ENCODE measurements around the gene MACROH2A1.

MACROH2A1 gene

DNA sequence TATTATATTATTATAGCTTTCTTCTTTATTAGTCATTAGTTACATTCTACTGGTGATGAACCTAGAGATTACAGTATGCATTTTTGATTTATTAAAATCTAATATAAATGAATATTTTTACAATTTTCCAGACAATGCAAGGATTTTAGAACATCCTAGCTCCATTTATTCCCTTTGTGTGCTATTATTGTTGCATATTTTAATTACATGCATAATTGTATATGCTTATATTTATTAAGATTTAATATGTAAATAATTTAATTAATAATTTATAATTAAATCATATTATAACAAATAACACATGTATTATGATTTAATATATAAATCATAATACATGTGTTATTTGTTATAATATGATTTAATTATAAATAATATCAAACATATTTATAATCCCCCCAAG, 23.4 kb upstream of the MACROH2A1 start:
- TF ChIP-seq, protein P1, sequence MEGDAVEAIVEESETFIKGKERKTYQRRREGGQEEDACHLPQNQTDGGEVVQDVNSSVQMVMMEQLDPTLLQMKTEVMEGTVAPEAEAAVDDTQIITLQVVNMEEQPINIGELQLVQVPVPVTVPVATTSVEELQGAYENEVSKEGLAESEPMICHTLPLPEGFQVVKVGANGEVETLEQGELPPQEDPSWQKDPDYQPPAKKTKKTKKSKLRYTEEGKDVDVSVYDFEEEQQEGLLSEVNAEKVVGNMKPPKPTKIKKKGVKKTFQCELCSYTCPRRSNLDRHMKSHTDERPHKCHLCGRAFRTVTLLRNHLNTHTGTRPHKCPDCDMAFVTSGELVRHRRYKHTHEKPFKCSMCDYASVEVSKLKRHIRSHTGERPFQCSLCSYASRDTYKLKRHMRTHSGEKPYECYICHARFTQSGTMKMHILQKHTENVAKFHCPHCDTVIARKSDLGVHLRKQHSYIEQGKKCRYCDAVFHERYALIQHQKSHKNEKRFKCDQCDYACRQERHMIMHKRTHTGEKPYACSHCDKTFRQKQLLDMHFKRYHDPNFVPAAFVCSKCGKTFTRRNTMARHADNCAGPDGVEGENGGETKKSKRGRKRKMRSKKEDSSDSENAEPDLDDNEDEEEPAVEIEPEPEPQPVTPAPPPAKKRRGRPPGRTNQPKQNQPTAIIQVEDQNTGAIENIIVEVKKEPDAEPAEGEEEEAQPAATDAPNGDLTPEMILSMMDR (IDR thresholded peaks at IDR 0.05; ENCODE audit: poor library complexity, severe bottlenecking), result no peak
- H3K27ac ChIP-seq (ENCODE audit: poor library complexity, severe bottlenecking), result no peak overlapping the region

DNA sequence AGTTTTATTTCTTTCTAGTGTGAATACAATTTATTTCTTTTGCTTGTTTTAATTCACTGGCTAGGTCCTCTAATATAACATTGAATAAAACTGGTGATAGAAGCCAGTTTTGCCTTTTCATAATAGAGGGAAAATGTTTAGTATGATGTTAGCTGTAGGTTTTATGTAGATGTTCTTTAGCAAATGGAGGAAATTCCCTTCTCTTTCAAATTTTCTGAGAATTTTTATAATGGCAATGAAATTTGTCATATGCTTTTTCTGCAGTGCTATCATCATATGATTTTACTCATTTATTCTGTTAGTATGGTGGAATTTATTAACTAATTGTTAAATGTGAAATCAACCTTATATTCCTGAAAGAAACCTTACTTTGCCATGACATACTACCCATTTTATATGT, 18.1 kb upstream of the MACROH2A1 start:
- DNase-seq (ENCODE audit: low spot score) (no peak), ATAC-seq (ENCODE audit: low read depth) (no peak)
- Histone ChIP-seq H3K4me3 (ENCODE audit: severe bottlenecking) (no peak overlapping the region), H3K36me3 (ENCODE audit: low read depth) (no peaks in the 10 kb centered on the region), H3K27ac (ENCODE audit: poor library complexity, severe bottlenecking) (no peak overlapping the region), H3K27me3 (ENCODE audit: insufficient read depth, poor library complexity, severe bottlenecking) (peaks cover 31% of the 10 kb centered on the region), H3K4me1 (ENCODE audit: insufficient read depth, poor library complexity, severe bottlenecking) (no peaks in the 10 kb centered on the region), H3K9me3 (ENCODE audit: severe bottlenecking) (no peaks in the 10 kb centered on the region)
- TF ChIP-seq, protein P1 (IDR thresholded peaks at IDR 0.05; ENCODE audit: poor library complexity, severe bottlenecking), result no peak

More for the DNA sequence above, 23.4 kb upstream of the MACROH2A1 start:
- DNase-seq (ENCODE audit: low spot score), result no peak
- Histone ChIP-seq H3K4me1 (ENCODE audit: insufficient read depth, poor library complexity, severe bottlenecking) (no peaks in the 10 kb centered on the region), H3K36me3 (ENCODE audit: low read depth) (no peaks in the 10 kb centered on the region), H3K4me3 (ENCODE audit: severe bottlenecking) (no peak overlapping the region), H3K27me3 (ENCODE audit: insufficient read depth, poor library complexity, severe bottlenecking) (peaks cover 17% of the 10 kb centered on the region), H3K9me3 (ENCODE audit: severe bottlenecking) (no peaks in the 10 kb centered on the region)
- no peak for ATAC-seq (ENCODE audit: low read depth)

DNA sequence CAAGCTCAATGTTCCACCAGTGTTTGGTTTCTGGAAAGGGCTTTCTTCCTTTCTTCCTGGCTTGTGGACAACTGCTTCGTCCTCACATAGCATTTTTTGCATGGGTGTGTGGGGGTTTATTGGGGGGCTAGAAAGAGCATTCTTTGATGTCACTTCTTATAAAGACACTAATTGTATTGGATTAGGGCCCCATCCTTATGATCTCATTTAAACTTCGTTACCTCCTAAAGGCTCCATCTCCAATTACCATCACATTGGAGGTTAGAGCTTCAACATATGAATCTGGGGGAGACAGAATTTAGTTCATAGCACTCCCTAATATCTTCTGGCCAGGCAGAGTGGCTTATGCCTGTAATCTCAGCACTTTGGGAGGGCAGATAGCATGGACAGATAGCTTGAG, 6.1 kb upstream of the MACROH2A1 start:
- no peak overlapping the region for H3K4me3 ChIP-seq (ENCODE audit: severe bottlenecking)
- no peaks in the 10 kb centered on the region for H3K36me3 ChIP-seq (ENCODE audit: low read depth)
- H3K27me3 ChIP-seq (ENCODE audit: insufficient read depth, poor library complexity, severe bottlenecking), result no peaks in the 10 kb centered on the region
- no peaks in the 10 kb centered on the region for H3K9me3 ChIP-seq (ENCODE audit: severe bottlenecking)
- ATAC-seq (ENCODE audit: low read depth), result no peak
- TF ChIP-seq, protein P1 (IDR thresholded peaks at IDR 0.05; ENCODE audit: poor library complexity, severe bottlenecking), result no peak
- no peak overlapping the region for H3K27ac ChIP-seq (ENCODE audit: poor library complexity, severe bottlenecking)
- H3K4me1 ChIP-seq (ENCODE audit: insufficient read depth, poor library complexity, severe bottlenecking), result peaks cover 8% of the 10 kb centered on the region
- DNase-seq (ENCODE audit: low spot score), result no peak

DNA sequence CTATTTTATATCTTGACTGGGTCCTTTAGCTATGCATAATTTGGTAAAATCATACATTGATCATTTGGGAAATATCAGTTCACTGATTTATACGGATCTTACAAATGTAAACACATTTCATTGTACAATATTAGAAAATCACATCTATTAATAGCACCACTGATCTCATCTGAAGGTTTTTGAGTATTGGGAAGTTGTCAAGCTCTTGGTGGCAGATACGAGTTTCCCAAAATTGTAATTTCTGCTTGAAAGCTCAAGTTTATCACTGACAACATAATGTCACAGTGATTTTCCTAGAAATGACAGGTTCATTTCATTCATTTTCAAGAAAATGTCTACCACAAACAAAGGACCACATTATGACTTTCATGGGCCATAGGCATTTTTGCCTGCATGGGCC, 3.0 kb upstream of the MACROH2A1 start:
- no peaks in the 10 kb centered on the region for H3K27me3 ChIP-seq (ENCODE audit: insufficient read depth, poor library complexity, severe bottlenecking)
- H3K4me3 ChIP-seq (ENCODE audit: severe bottlenecking), result no peak overlapping the region
- no peak for ATAC-seq (ENCODE audit: low read depth)
- TF ChIP-seq, protein P1 (IDR thresholded peaks at IDR 0.05; ENCODE audit: poor library complexity, severe bottlenecking), result no peak
- peaks cover 6% of the 10 kb centered on the region for H3K36me3 ChIP-seq (ENCODE audit: low read depth)
- no peak overlapping the region for H3K27ac ChIP-seq (ENCODE audit: poor library complexity, severe bottlenecking)
- no peak for DNase-seq (ENCODE audit: low spot score)
- peaks cover 16% of the 10 kb centered on the region for H3K4me1 ChIP-seq (ENCODE audit: insufficient read depth, poor library complexity, severe bottlenecking)
- no peaks in the 10 kb centered on the region for H3K9me3 ChIP-seq (ENCODE audit: severe bottlenecking)

DNA sequence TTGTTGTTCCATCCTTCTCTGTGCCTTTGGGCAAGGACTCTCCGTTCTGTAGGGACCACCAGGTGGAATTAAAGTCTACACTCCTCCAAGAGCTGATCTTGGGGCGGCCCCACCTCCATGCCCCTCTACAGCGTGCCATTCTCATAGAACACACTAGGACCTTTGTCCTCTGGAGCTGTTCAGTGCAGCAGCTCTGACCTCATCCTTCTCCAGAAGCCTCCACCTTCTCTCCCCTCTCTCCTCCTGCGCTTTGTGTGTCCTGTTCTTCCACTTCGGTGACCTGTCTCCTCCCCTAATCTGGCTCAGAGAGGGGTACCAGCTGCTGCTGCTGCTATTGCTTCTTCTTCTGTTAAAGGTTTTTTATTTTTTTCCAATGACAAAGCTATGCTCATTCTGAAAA, 1.8 kb upstream of the MACROH2A1 start:
- no peaks in the 10 kb centered on the region for H3K9me3 ChIP-seq (ENCODE audit: severe bottlenecking)
- H3K4me3 ChIP-seq (ENCODE audit: severe bottlenecking), result no peak overlapping the region
- H3K36me3 ChIP-seq (ENCODE audit: low read depth), result peaks cover 18% of the 10 kb centered on the region
- no peak overlapping the region for H3K27ac ChIP-seq (ENCODE audit: poor library complexity, severe bottlenecking)
- DNase-seq (ENCODE audit: low spot score) (no peak), ATAC-seq (ENCODE audit: low read depth) (no peak)
- no peaks in the 10 kb centered on the region for H3K27me3 ChIP-seq (ENCODE audit: insufficient read depth, poor library complexity, severe bottlenecking)
- H3K4me1 ChIP-seq (ENCODE audit: insufficient read depth, poor library complexity, severe bottlenecking), result peaks cover 28% of the 10 kb centered on the region
- TF ChIP-seq, protein P1 (IDR thresholded peaks at IDR 0.05; ENCODE audit: poor library complexity, severe bottlenecking), result no peak

Data from RWPE2 (cell line).